ENCODE measurements around the gene NKAIN1.
"Not testable (repeated sequence)": the region's sequence is repeated elsewhere in the genome, so short reads cannot be mapped to it uniquely, and the experiment has no call there.

NKAIN1 gene

DNA sequence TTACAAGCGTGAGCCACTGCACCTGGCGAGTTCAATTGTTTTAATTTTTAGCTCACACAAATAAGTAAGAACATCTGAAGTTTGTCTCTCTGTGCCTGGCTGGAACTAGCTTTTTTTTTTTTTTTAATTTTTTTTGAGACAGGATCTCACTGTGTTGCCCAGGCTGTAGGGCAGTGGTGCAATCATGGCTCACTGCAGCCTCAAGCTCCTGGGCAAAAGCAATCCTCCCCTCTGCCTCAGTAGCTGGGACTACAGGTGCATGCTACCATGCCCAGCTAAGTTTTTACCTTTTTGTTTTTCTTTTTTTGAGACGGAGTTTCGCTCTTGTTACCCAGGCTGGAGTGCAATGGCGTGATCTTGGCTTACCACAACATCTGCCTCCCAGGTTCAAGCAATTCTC is 7.9 kb downstream of the NKAIN1 start:
- no peak for DNase-seq

DNA sequence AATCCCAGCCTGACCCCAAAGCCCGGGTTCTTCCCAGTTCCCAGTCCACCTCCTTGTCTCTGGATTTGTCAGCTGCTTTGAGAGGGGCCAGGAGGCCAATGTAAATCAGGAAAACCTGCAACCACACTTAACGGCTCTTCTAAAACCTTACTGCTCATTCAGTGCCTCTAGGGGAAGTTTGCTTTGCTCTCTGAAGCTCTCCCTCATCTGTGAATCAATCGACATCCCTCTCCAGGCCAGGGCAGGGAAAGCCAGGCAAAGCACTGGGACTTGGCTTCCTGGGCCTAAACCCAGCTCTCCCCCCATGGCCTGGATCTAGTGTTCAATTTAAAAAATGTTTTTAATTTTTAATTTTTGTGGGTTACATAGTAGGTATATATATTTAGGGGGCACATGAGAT is 9.3 kb downstream of the NKAIN1 start:
- DNase-seq = no peak

DNA sequence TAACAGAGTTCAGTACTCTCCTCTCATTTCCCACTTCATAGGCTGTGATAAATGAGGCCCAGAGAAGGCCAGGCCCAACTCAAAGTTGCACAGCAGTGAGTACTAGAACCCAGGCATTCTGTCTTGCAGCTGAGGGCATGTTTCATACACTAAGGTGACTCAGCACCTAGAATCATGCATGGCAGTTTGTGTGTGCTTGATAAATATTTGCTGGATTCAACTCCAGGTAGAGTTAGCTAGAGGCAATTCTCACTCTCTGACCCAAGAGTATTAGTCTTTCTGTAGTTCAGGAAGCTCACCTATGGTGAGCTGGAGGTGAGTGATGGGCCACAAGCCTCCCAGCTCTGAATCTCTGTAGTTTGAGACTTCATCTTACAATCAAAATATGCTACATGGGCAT is 10.7 kb downstream of the NKAIN1 start:
- DNase-seq = no peak

DNA sequence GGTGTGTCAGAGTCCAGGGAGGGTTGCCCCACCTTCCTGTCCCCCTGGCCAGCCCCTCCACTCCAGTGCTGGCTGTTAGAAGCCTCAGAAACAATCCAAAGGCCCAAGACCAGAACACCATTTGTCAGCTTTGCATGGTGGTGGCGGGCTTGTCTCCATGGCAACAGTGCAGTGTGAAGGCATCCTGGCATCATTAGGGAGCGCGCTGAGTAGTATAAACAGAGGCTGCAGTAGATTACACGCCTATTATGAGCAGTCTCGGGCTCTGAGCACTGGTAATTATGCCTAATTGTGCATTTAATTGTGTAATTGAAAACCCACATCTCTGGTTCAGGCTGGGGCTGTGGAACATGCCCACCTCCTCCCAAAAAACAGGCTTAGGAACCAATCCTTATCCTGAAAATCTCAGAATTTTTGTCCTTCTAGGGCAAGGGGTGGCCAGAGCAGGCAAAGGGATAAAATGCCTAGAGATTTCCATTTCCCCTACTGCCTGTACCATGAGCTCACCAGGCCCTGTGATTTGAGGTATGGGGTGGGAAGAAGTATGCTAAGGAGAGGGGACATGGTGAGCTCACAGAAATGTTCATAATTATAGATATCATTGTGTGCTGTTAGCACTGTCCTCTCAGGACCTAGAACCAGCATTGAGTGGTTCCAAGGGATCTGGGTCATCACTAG is 11.7 kb downstream of the NKAIN1 start:
- DNase-seq = no peak

DNA sequence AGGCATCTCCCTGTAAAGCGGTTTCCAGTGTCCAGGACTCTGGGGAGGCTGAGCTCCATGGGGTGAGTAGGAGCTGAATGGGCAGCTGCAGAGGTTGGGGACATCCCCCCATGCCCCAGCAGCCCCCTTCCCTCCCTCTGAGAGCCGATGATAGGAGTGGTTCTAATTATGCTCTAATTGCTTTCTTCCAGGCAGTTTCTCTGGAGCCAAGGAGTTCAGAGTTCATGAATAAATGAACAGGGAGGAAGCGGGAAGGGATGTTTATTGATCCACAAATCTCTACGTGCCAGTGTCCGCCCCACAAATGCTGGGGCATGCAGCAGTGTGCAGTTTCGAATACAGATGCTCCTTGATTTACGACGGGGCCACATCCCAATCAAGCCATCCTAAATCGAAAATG is 15.6 kb downstream of the NKAIN1 start:
- DNase-seq = no peak

DNA sequence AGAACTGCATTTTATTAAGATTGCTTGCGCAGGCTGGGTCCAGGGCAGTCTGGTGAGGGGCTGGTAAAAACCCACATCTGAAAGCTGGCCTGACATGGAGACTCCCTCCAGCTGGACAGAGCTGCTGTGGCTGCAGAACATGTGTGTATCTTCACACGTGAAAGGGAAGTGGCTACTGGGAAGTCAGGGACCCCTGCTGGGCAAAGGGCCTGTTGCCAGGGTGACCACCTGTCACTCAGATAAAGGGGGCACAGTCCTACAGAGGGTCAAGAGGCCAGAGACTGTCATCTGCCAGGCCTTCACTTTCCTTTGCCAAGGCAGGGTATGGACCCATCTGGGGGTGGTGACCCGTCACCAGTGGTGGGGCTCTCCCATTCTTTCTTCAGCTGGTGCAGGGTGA is 17.5 kb downstream of the NKAIN1 start:
- DNase-seq = no peak

DNA sequence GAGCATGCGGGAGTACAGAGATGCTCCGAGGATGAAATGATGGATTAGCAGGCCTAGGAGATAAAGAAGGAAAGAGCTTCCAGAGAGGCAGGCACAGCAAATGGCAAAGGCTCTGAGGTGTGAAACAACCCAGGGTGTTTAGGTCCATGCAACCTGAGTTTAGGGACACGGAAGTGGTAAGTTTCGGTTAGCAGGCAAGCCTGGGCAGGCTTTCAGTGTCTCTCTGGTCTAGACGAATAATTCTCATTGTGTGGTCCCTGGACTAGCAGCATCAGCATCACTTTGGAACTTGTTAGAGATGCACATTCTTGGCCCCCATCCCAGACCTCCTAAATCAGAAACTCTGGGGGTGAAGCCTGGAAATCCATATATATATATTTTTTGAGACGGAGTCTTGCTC is 18.6 kb downstream of the NKAIN1 start:
- DNase-seq = no peak

DNA sequence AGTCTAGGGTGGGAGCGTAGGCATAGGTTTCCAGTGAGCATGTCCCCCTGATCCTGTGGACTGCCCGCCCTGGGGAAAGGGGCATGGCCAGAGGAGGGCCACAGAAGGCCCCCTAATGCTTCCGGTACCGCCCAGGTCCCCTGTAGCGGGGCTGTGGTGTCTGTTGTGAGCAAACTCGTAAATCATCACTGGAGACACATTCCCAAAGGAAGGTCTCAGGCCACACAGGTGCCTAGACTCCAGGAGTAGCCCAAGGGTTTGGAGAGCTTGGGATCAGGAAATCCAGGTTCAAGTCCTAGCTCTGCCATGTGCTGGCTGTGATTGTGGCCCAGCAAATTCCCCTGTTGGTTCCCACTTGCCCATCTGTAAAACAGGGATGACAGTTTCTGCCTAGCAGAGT is 20.2 kb downstream of the NKAIN1 start:
- DNase-seq = no peak

DNA sequence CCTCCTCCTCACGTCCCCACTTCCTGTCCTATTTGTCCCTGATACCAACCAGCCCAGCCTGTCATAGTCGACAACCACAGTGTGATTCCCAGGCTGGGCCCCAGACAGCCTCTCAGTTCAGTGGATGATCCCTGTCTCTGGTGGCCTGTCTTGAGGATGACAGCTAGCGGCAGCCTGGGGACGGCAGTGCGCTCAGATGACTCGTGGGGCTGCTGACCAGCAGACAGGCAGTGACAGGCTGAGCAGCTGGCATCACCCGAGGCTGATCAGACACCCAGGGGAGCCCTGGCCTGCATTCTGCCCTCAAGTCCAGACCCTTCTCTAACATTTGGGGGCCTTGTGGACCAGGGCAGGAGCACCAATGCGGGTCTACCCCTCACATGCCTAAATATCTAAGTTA is 21.0 kb downstream of the NKAIN1 start:
- no peak for DNase-seq

DNA sequence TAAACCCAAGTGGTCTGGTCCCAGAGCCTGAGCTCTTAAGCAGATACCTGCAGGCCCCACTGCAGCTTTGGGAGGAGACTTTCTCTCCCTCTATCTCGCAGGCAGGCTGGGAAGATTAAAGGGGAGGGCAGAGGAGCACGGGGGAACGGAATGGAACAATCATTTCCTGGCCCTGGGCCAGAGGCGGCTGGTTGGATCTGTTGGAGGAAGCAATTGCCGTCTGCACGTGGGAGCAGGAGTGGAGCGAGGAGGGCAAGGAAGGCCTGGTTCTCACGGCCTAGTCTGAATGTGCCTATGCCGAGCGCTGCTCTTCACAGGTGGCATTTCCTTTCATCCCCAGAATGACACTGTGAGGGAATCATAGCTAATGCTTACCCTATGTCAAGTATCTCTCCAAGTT is 23.7 kb downstream of the NKAIN1 start:
- peak; percentile 96 for DNase-seq

DNA sequence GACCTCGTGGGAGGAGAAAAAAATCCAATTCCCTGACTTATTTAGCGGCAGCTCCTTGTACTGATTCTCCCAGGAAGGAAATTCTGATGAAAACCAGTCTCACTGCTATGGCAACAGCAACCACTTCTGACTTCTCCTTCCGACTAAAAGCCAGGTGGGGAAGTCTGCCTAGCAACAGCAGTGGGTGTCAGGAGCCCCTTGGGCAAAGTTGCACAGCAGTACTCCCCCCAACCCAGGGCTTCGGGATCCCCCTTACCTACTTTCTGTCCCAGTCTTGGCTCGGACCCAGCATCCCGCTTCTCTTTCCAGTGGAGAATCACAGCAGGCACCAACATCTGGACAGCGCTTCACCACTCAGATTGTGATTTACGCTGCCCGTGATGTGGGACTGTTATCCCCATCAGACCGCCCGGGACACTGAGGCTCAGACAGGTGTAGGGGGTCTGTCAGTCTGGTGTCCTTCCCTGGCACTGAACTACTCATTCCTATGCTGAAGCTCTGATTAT is 24.6 kb downstream of the NKAIN1 start:
- DNase-seq = no peak

DNA sequence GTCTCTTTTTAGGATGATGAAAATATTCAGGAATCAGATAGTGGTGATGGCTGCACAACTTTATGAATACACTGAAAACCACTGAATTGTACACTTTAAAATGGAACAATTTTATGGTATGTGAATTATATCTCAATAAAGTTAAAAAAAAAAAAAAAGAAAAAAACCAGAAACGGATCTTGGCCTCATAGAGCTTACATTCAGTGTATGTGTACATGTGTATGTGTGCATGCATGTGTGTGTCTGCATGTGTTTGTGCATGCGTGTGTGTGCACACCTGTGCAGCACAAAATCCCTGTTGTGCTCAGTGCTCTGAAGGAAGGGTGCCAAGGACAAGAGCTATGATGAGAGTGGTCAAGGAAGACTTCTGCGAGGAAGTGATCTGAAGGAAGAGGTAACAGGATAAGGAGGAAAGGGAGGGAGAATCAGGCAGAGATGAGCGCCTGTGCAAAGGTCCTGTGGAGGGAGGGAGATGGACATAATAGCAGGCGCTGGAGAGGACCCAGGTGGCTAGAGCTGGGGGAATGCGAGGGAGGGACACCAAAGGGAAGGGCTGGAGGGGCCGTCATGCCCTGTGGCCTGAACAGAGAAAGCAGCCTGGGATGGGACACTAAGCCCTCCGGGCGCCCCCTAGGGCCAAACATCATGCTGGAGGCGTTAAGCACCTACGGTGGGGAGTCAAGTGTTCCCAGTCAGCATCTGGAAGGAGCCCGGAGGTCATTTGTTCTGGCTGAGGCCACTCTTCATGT is 25.2 kb downstream of the NKAIN1 start:
- no peak for DNase-seq

DNA sequence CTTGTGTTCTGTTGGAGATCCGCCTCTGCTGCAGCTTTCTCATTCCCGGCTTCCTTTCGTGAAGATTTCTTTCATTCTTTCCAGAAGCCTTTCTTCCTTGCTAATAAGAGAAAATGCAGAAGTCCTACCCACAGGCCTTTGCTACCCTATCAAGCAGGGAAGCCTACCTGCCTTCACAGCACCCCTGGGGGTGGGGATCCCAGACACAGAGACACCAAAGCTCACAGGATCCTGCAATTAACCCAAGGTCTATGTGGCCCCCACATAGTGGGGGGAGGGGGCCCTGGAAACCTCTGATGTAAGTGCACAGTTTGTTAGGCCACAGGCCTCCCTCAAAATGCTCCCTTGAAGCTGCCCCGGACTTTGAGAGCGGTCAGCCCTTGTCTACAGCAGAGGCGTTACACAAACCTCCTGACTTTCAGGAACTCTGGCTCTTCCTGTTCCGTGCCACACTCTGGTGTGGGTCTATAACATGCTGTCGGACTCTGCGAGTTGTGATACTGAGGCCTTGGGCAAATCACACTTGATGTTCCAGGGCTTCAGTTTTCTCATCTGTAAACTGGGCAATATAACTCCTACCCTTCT is 31.2 kb downstream of the NKAIN1 start:
- no peak for DNase-seq

DNA sequence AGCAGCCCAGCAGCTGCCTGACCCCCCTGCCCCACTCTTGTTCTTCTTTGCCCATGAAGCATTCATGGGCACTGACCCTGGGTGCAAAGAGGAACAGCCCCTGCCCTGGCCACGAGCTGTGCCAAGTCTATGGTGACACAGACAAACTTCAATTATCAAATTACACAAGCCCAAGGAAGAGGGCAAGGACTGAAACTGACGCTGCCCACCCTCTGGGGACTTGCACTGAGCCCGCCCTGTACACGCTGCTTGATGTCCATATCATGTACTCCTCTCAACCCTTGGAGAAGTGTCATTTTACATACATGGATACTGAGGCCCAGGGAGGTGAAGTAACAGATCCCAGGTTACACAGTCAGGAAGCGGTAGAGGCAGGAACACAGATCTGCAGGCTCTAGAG is 32.1 kb downstream of the NKAIN1 start:
- no peak for DNase-seq

DNA sequence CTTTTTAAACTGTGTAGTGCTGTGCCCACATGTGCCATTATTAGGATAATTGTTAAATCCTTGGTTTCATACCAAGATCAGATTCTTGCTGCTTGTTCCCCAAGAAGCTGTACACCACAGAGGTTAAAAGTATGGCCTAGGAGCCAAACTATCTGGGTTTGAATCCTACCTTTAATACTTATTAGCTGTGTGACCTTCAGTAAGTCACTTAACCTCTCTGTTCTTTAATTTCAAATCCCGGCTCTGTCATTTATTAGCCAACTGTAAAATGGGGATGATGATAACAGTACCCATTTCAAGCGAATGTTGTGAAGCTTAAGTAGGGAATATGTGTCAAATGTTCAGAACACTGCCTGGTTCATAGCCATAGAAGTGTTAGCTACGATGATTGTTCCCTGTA is 32.6 kb downstream of the NKAIN1 start:
- DNase-seq = no peak

DNA sequence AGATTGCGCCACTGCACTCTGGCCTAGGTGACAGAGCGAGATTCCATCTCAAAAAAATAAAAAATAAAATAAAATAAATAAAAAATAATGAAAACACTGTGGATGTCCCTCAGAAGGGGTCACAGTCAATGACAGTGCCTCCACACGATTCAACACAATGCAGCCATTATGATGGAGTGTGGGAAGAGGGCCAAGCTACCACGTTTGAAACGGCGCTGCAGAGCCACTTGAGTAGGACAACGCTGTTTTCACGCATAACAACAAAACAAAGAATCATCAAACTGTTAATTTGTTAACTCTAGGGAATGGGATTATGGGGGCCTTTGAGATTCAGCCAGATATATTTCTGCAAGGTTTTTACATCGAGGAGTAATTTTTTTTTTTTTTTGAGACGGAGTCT is 36.5 kb downstream of the NKAIN1 start:
- DNase-seq = no peak

DNA sequence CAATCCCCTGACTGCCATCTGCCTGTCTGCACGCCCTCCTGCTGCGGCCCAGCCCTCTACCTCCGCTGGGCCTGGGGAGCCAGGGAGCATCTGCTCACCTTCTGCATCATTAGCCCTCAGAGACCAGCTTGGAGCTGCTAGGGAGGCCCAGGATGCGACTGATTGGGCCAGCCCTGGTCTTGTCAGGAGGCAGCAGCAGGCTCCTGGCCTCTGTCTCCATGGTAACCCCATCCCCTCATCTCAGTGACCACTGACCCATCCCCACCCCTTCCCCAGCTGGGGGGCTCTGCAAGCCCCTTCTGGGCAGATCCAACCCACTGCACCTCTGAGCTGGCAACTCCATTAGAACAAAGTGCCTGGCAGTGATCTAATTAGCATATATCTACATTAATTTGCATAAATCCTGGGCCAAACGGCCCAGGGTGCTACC is 37.7 kb downstream of the NKAIN1 start:
- DNase-seq = no peak

DNA sequence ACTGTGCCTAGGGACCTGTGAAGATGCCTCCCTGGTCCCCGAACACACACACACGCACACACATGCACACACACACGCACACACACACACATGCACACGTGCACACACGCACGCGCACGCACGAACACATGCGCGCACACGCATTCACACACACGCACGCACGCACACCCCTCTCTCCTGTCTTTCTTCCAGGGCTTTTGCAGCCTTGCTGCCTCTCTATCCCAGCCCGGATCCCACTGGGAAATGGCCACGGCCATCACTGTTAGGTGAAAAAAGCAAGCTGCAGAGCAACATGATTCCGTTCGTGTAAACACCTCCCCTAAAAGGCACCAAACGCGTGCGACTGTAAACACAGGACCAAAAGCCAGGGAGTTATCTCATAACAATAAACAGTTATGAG is 39.7 kb downstream of the NKAIN1 start:
- DNase-seq = no peak

DNA sequence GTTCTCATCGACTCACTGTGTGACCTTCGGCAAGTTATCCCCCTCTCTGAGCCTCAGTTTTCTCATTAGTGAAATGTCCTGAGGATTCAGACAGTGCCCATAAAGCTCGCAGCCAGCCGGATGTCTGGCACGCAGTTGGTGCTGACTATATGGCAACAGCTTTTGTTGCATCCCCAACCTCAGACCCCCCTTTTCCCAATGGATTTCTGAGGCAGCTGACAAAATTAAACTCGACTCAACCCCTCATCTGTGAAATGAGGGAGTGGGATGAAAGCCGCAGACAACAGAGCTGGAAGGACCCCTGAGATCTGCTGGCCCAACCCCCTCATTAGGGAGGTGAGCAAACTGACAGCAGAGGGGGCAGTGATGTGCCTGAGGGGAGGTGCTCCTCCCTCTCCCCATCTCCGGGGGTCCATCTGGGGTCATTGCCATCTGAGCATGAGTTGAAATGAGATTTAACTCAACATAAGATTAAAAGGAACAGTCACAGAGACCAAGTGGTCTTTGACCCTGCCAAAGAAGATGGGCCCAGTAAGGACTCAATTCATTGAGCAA is 40.4 kb downstream of the NKAIN1 start:
- no peak for DNase-seq

DNA sequence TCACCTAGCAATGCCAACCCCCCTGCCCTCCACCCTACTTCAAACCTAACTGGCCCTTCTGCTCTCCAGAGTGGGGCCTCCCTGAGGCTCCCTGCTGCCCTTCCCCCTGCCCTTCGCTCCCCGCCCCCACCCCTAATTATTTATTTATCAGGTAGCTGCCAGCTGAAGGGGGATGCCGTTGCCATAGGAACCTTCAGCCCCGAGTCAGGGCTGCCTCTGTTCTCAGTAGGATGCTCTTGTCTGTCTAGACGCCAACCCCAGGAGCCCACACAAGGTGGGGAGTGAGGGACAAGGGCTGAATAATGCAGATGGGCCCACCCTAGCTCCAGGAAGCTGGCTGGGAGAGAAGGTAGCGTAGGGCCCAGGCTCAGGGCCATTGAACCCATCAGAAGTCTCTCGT is 41.1 kb downstream of the NKAIN1 start:
- no peak for DNase-seq

DNA sequence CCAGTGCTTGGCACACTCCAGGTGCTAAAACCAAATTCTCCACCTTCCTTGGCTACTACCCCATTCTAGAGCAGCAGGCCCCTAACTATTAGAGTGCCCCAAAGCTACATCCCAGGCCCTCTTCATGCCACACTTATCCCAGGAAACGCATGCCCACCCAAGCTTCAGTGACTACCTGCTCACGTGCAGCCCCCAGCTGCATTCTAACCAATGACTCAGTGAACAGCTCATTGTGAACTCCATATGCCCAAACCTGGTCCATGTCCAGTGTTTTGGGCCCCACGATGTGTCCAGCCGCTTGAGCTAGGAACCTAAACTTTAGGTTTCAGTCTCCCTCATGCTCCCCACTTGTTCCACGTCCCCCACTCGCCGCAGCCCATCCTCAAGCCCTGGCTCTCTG is 41.5 kb downstream of the NKAIN1 start:
- DNase-seq = no peak

DNA sequence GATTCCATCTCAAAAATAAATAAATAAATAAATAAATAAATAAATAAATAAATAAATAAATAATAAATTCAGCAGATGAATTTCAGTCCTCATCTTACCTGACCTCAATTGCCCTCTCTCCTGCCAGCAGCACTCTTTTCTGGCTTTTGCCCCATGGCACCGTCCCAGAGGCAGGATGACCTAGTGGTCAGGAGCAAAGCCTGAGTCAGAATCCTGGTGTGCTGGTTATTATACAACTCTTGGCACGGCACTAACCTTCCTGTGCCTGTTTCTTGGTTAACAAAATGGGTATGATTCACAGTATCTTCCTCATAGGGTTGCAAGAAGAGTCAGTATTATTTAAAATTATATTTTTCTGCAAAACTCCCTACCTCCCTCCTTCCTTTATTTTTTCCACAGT is 43.0 kb downstream of the NKAIN1 start:
- no peak for DNase-seq

DNA sequence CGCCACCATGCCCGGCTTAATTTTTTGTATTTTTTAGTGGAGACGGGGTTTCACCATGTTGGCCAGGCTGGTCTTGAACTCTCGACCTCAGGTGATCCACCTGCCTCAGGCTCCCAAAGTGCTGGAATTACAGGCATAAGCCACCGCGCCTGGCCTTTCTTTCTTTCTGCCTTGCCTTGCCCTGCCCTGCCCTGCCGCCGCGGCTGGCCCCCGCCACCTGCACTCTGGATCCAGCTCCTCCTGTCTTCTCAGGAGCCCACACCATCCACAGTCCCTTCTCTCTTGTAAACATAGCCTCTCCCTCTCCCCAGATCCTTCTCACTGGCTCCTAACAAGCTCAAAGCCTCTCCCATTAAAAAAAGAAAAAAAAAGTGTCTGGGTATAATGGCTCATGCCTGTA is 44.4 kb downstream of the NKAIN1 start:
- not testable (repeated sequence) for DNase-seq

DNA sequence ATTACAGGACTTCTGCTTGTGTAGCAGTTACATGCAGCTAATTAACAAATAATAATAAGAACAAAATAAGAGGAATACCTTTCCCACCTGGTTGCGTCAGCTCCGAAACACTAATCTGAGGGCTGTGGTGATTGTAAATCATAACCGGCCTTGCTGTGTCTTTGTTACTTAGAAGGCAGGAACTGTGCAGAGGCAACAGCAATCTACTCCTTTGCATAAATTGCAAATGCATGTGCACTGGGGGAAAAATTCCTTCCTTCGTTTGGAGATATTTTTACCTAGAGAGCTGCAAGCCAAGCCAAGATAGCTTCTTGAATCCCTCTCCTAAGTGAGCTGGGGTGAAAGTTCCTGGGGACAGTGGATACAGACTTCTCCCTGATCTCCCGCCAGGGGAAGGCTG is 46.0 kb downstream of the NKAIN1 start:
- DNase-seq = no peak

Measured in DMS153 (cell line).